Upper lobe of left lung (tissue), 6 donors: ENCODE results near the gene TLE1. TPM values are rescaled to one million over a fixed set of nuclear protein-coding genes. Genes with fewer than 3 reads are reported as not detected.

ENCODE experiments used
- ATAC-seq, 2 donors: fragments of 200-7000 bp; cut with Tn5 transposase; one replicate each; pipeline ENCODE4 v1.9.1; 2022; ENCODE audit warnings: mild to moderate bottlenecking in 2 of 2, moderate library complexity in 2 of 2; ENCODE audit not compliant: low FRiP score in 2 of 2
- DNase-seq, 2 donors: peaks; one replicate each; pipeline ENCODE4 v3.0.0-alpha.2; 2019 to 2020
- H3K27ac ChIP-seq, 4 donors: fragments of 200-600 bp; sonication (generic); one replicate each; pipeline ENCODE4 v1.5.1; 2016 to 2019
- H3K27me3 ChIP-seq, 4 donors: fragments of 200-600 bp; sonication (generic); one replicate each; pipeline ENCODE4 v1.5.1; 2017 to 2019
- H3K36me3 ChIP-seq, 4 donors: fragments of 200-600 bp; sonication (generic); one replicate each; pipeline ENCODE4 v1.5.1; 2016 to 2019
- H3K4me1 ChIP-seq, 4 donors: fragments of 200-600 bp; sonication (generic); one replicate each; pipeline ENCODE4 v1.5.1; 2018 to 2019
- H3K4me3 ChIP-seq, 4 donors: fragments of 200-600 bp; sonication (generic); one replicate each; pipeline ENCODE4 v1.5.1; 2017 to 2019; ENCODE audit warnings: mild to moderate bottlenecking in 2 of 4, moderate library complexity in 1 of 4
- H3K9me3 ChIP-seq, 4 donors: fragments of 200-600 bp; sonication (generic); one replicate each; pipeline ENCODE4 v1.5.1; 2018 to 2019
- EP300 ChIP-seq, 4 donors: sonication (generic); formaldehyde crosslinking; IDR thresholded peaks; one replicate each; pipeline ENCODE4 v1.5.1; 2017; ENCODE audit warnings: antibody characterized with exemption in 4 of 4, control low read depth in 2 of 4
- POLR2A ChIP-seq, 4 donors: fragments of 450-650 bp; IDR thresholded peaks; one replicate each; pipeline ENCODE4 v1.5.1; 2016 to 2017; ENCODE audit warnings: antibody characterized with exemption in 4 of 4, mild to moderate bottlenecking in 2 of 4
- POLR2AphosphoS5 ChIP-seq, 2 donors: sonication (generic); formaldehyde crosslinking; IDR thresholded peaks; one replicate each; pipeline ENCODE4 v1.5.1; 2017; ENCODE audit warnings: antibody characterized with exemption in 2 of 2
- WGBS, 2 donors: methylation state at CpG; one replicate each; pipeline ENCODE4 v1.1.5; 2017 to 2018; 5-methylcytosine and 5-hydroxymethylcytosine counted together
- total RNA-seq, 6 donors: library from RNA; depleted of rRNA in 4 of 6; stranded (reverse); fragments of >200 nt in 4 of 6; gene quantifications; one replicate each; pipeline versions ENCODE4 v1.1.0 to v1.2.1, GENCODE V29; 2016 to 2021
- TF ChIP-seq, protein P1 (sequence below), 6 experiments: fragments of 450-650 bp in 4 of 6; fragments of 200-600 bp in 2 of 6; sonication (generic) in 2 of 6; IDR thresholded peaks; one replicate each; pipeline ENCODE4 v1.5.1; 2016 to 2019; ENCODE audit warnings: antibody characterized with exemption in 6 of 6
- donor health status: DM: no; HTN: no; CAD: no; lungs with moderate emphysema.
- donor health status: DM: no; HTN: yes; CAD: no; lungs with severe emphysema.

The TLE1 gene
- total RNA-seq, 6 donors from 2014 or later, result 17.3 to 55.5 (median 27.6) TPM

DNA sequence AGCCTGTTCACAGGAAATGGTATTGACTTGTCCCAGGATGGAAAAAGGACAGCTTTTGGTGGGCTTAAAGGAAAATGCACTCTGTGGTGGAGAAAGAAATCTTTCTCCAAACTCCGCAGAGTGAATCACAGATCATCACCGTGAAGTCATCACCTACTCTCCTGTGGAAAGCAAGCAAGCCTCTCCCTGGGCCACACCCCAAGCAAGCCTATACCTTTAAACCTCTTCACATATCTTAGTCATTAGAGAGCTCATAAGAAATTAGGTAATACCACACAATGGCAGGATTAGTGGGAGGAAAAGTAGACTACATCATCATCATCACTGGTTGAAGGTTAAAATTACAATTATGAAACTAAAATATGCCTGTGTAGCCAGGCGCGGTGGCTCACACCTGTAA is 23.2 kb downstream of the TLE1 start:
- no peaks in the 10 kb centered on the region for H3K36me3 ChIP-seq
- no peaks in the 10 kb centered on the region for H3K9me3 ChIP-seq
- no peak for DNase-seq
- TF ChIP-seq EP300 (IDR thresholded peaks at IDR 0.05) (no peak), POLR2A (IDR thresholded peaks at IDR 0.05) (no peak)
- TF ChIP-seq, protein P1, sequence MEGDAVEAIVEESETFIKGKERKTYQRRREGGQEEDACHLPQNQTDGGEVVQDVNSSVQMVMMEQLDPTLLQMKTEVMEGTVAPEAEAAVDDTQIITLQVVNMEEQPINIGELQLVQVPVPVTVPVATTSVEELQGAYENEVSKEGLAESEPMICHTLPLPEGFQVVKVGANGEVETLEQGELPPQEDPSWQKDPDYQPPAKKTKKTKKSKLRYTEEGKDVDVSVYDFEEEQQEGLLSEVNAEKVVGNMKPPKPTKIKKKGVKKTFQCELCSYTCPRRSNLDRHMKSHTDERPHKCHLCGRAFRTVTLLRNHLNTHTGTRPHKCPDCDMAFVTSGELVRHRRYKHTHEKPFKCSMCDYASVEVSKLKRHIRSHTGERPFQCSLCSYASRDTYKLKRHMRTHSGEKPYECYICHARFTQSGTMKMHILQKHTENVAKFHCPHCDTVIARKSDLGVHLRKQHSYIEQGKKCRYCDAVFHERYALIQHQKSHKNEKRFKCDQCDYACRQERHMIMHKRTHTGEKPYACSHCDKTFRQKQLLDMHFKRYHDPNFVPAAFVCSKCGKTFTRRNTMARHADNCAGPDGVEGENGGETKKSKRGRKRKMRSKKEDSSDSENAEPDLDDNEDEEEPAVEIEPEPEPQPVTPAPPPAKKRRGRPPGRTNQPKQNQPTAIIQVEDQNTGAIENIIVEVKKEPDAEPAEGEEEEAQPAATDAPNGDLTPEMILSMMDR (IDR thresholded peaks at IDR 0.05), result no peak
- peaks cover 9 to 16% (median 9%) of the 10 kb centered on the region in 4 donors for H3K4me1 ChIP-seq
- no peak overlapping the region for H3K27ac ChIP-seq
- WGBS, 2 donors, result 88 to 94% methylated on average over 4 of the region's 4 CpGs
- H3K4me3 ChIP-seq, result no peak overlapping the region
- ATAC-seq, result no peak
- H3K27me3 ChIP-seq, result no peaks in the 10 kb centered on the region

DNA sequence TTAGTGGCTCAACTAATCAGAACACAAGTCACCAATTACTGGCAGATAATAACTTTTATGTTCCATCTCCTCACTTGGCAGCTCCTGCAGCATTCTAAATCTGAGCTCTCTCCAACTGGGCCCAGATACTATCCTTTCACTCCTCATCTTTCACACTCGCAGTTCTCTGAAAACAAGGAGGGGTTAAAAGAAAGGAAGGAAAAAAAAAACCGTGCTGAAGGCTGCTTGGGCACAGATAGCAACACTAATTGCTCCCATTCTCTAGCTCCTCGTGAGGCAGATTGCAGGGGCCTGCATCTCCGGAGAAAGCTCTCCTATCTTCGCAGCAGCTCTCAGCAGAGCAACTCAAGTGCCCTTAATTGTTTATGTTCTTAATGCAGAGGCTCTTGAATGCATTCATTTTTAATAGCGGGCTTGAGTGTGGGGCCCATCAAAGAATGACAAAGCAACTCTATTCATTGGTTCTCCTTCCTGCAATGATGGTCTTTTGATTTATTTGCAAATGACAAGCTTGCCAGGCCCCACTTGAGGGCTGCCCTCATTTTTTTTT is 23.9 kb downstream of the TLE1 start:
- H3K27ac ChIP-seq, result no peak overlapping the region
- TF ChIP-seq, protein P1 (IDR thresholded peaks at IDR 0.05), result no peak
- TF ChIP-seq POLR2AphosphoS5 (IDR thresholded peaks at IDR 0.05) (no peak), POLR2A (IDR thresholded peaks at IDR 0.05) (no peak), EP300 (IDR thresholded peaks at IDR 0.05) (no peak)
- H3K9me3 ChIP-seq, result no peaks in the 10 kb centered on the region
- H3K4me3 ChIP-seq, result no peak overlapping the region
- peaks cover 9 to 16% (median 9%) of the 10 kb centered on the region in 4 donors for H3K4me1 ChIP-seq
- ATAC-seq (no peak), DNase-seq (no peak)
- H3K27me3 ChIP-seq, result no peaks in the 10 kb centered on the region
- no peaks in the 10 kb centered on the region for H3K36me3 ChIP-seq
- WGBS, 2 donors, result 17 to 20% methylated on average over 6 of the region's 6 CpGs

DNA sequence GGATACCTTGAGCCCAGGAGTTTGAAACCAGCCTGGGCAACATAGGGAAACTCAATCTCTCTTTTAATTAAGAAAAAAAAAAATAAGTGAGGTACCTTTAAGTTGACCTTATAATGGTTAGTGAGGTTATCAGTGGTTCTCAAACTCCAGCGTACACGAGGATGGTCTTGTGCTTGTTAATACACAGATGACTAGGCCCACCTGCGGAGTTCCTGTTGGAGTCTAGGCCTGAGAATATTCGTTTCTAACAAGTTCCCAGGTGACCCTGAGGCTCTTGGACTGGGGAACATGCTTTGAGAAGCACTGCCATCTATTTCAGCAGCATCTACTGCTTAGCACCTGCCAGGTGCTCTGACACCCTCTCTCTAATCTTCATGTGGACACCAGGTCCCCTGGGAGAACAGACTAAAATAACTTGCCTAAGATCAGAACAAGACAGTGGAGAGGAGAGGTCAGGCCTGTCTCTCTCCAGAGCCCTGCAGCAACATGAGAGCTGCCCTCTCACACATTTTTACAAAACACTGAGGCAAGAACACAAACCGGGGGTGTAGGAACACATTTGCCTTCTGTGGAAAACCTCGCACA is 24.6 kb downstream of the TLE1 start:
- no peak overlapping the region for H3K4me3 ChIP-seq
- H3K9me3 ChIP-seq, result no peaks in the 10 kb centered on the region
- ATAC-seq (no peak), DNase-seq (no peak)
- no peaks in the 10 kb centered on the region for H3K27me3 ChIP-seq
- no peak overlapping the region for H3K27ac ChIP-seq
- 62 to 70% methylated on average over 6 of the region's 6 CpGs for WGBS, 2 donors
- peaks cover 9 to 16% (median 9%) of the 10 kb centered on the region in 4 donors for H3K4me1 ChIP-seq
- TF ChIP-seq EP300 (IDR thresholded peaks at IDR 0.05) (no peak), POLR2AphosphoS5 (IDR thresholded peaks at IDR 0.05) (no peak), POLR2A (IDR thresholded peaks at IDR 0.05) (no peak)
- TF ChIP-seq, protein P1 (IDR thresholded peaks at IDR 0.05), result no peak
- H3K36me3 ChIP-seq, result no peaks in the 10 kb centered on the region

DNA sequence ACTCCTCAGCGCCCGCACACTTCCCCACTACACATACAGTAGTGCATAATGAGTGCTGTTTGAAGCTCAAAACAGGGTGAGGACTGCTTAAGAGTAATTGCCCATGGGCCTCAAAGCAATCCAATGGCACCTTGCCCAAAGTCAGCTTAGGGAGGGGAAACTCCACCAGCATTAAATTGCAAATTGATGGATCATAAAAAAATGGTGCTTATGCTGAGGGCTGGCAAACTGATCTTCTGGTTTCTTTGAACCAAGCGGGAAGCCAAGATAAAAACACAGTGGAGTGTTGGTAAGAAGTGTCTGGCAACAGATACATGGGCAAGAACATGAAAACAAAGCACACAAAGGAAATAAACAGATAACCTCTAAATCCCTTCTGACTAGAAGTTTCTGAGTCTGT is 28.0 kb downstream of the TLE1 start:
- no peak for DNase-seq
- Histone ChIP-seq H3K27me3 (no peaks in the 10 kb centered on the region), H3K4me3 (no peak overlapping the region), H3K4me1 (peaks cover 9 to 27% (median 17%) of the 10 kb centered on the region in 4 donors), H3K27ac (no peak overlapping the region), H3K9me3 (no peaks in the 10 kb centered on the region), H3K36me3 (no peaks in the 10 kb centered on the region)
- TF ChIP-seq POLR2A (IDR thresholded peaks at IDR 0.05) (no peak), POLR2AphosphoS5 (IDR thresholded peaks at IDR 0.05) (no peak), EP300 (IDR thresholded peaks at IDR 0.05) (no peak)
- TF ChIP-seq, protein P1 (IDR thresholded peaks at IDR 0.05), result no peak
- WGBS, 2 donors, result 79 to 94% methylated on average over 3 of the region's 3 CpGs
- ATAC-seq, result no peak

DNA sequence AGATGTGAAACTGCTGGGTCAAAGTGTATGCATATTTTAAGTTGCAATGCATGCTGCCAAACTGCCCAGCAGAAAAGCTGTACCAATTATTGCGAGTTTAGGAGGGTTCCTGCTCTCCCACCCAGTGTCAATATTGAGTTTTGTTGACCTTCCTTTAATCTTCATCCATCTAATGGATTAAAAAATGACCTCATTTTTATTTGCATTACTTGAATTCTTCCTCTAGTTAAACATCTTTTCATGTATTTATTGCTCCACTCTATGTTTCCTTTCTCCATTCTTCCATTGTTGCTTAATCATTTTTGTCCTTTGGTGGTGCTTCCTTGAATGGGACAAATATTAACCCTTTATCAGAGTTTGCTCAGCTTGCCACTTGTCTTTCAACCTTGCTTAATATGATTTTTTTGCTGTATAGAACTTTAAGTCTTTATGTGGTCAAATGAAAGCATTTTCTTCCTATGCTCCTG is 32.4 kb downstream of the TLE1 start:
- 65 to 70% methylated on average over 1 of the region's 1 CpG for WGBS, 2 donors
- ATAC-seq, result no peak

More for the DNA sequence above, 32.4 kb downstream of the TLE1 start:
- peaks cover 4 to 22% (median 11%) of the 10 kb centered on the region in 4 donors for H3K4me1 ChIP-seq
- no peak overlapping the region for H3K4me3 ChIP-seq
- no peak for TF ChIP-seq POLR2A (IDR thresholded peaks at IDR 0.05)
- no peak for TF ChIP-seq POLR2AphosphoS5 (IDR thresholded peaks at IDR 0.05)
- TF ChIP-seq, protein P1 (IDR thresholded peaks at IDR 0.05), result no peak
- TF ChIP-seq EP300 (IDR thresholded peaks at IDR 0.05), result no peak
- no peaks in the 10 kb centered on the region for H3K36me3 ChIP-seq
- H3K27me3 ChIP-seq, result no peaks in the 10 kb centered on the region
- DNase-seq, result no peak
- H3K9me3 ChIP-seq, result no peaks in the 10 kb centered on the region
- H3K27ac ChIP-seq, result no peak overlapping the region
